Liver (tissue), 3 donors: Measurements from ENCODE around the gene APP.

Experiments
- RAD21 ChIP-seq, 2 donors: IDR thresholded peaks; 2 replicates each; pipeline ENCODE4 v1.6.1; 2016; ENCODE audit warnings: antibody characterized with exemption in 2 of 2, mild to moderate bottlenecking in 2 of 2
- RXRA ChIP-seq, 2 donors: IDR thresholded peaks; 2 replicates each; pipeline ENCODE4 v1.6.1; 2017 to 2018; ENCODE audit warnings: antibody characterized with exemption in 2 of 2, mild to moderate bottlenecking in 1 of 2
- YY1 ChIP-seq: IDR thresholded peaks from 2 replicates; pipeline ENCODE4 v1.6.1; 2016; ENCODE audit warnings: antibody characterized with exemption, mild to moderate bottlenecking
- TF ChIP-seq, protein P1 (sequence below): fragments of 150-350 bp; IDR thresholded peaks from 2 replicates; pipeline ENCODE4 v1.5.1; 2017; ENCODE audit warnings: improper control_type of control experiment, low read depth, low read length; ENCODE audit not compliant: missing input control
- TF ChIP-seq, protein P2 (sequence below): IDR thresholded peaks from 2 replicates; pipeline ENCODE4 v1.6.1; 2016; ENCODE audit warnings: antibody characterized with exemption, mild to moderate bottlenecking
- donor health status: healthy.
- donor health status: healthy.

GRCh38 chr21:26147535-26147934 lies 23.0 kb downstream of the APP start:
- TF ChIP-seq, protein P1, sequence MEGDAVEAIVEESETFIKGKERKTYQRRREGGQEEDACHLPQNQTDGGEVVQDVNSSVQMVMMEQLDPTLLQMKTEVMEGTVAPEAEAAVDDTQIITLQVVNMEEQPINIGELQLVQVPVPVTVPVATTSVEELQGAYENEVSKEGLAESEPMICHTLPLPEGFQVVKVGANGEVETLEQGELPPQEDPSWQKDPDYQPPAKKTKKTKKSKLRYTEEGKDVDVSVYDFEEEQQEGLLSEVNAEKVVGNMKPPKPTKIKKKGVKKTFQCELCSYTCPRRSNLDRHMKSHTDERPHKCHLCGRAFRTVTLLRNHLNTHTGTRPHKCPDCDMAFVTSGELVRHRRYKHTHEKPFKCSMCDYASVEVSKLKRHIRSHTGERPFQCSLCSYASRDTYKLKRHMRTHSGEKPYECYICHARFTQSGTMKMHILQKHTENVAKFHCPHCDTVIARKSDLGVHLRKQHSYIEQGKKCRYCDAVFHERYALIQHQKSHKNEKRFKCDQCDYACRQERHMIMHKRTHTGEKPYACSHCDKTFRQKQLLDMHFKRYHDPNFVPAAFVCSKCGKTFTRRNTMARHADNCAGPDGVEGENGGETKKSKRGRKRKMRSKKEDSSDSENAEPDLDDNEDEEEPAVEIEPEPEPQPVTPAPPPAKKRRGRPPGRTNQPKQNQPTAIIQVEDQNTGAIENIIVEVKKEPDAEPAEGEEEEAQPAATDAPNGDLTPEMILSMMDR, result no peak
- TF ChIP-seq RXRA (IDR thresholded peaks at IDR 0.05) (no peak), RAD21 (IDR thresholded peaks at IDR 0.05) (no peak), YY1 (no peak)
- TF ChIP-seq, protein P2, sequence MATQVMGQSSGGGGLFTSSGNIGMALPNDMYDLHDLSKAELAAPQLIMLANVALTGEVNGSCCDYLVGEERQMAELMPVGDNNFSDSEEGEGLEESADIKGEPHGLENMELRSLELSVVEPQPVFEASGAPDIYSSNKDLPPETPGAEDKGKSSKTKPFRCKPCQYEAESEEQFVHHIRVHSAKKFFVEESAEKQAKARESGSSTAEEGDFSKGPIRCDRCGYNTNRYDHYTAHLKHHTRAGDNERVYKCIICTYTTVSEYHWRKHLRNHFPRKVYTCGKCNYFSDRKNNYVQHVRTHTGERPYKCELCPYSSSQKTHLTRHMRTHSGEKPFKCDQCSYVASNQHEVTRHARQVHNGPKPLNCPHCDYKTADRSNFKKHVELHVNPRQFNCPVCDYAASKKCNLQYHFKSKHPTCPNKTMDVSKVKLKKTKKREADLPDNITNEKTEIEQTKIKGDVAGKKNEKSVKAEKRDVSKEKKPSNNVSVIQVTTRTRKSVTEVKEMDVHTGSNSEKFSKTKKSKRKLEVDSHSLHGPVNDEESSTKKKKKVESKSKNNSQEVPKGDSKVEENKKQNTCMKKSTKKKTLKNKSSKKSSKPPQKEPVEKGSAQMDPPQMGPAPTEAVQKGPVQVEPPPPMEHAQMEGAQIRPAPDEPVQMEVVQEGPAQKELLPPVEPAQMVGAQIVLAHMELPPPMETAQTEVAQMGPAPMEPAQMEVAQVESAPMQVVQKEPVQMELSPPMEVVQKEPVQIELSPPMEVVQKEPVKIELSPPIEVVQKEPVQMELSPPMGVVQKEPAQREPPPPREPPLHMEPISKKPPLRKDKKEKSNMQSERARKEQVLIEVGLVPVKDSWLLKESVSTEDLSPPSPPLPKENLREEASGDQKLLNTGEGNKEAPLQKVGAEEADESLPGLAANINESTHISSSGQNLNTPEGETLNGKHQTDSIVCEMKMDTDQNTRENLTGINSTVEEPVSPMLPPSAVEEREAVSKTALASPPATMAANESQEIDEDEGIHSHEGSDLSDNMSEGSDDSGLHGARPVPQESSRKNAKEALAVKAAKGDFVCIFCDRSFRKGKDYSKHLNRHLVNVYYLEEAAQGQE, result no peak
